NB4 (cell line): Measurements from ENCODE around the gene NEUROD4.

Source experiments
- MYC ChIP-seq: IDR thresholded peaks from 2 replicates; pipeline ENCODE4 v1.6.1; 2011; ENCODE audit warnings: low read depth, low read length
- POLR2A ChIP-seq: IDR thresholded peaks from 2 replicates; pipeline ENCODE4 v1.6.1; 2011; ENCODE audit warnings: mild to moderate bottlenecking; ENCODE audit not compliant: insufficient read length; ENCODE audit errors: extremely low read depth
- TF ChIP-seq, protein P1 (sequence below): IDR thresholded peaks from one replicate; pipeline ENCODE4 v1.5.1; 2012; ENCODE audit warnings: low read depth, low read length
- TF ChIP-seq, protein P2 (sequence below): IDR thresholded peaks from 2 replicates; pipeline ENCODE4 v1.6.1; 2011; ENCODE audit warnings: low read depth, low read length

DNA sequence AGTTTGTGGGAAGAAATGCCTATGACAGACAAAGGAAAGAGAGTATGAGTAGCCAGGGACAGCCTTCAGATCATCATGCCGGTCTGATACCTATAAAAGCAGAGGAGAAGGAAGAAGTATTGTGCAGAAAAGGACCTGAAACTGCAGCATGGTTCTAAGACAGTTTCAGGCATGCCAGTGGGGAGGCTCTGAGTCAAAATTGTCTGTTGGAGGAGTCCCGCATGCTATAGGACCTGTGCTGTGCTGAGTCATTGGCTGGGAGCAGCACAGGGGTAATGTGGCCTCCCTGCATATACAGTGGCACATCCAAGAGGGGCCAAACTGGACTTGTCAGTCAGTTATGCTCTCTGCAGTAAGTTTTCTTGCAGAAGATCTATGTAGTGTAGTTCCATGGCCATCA, 40.7 kb downstream of the NEUROD4 start:
- TF ChIP-seq, protein P1, sequence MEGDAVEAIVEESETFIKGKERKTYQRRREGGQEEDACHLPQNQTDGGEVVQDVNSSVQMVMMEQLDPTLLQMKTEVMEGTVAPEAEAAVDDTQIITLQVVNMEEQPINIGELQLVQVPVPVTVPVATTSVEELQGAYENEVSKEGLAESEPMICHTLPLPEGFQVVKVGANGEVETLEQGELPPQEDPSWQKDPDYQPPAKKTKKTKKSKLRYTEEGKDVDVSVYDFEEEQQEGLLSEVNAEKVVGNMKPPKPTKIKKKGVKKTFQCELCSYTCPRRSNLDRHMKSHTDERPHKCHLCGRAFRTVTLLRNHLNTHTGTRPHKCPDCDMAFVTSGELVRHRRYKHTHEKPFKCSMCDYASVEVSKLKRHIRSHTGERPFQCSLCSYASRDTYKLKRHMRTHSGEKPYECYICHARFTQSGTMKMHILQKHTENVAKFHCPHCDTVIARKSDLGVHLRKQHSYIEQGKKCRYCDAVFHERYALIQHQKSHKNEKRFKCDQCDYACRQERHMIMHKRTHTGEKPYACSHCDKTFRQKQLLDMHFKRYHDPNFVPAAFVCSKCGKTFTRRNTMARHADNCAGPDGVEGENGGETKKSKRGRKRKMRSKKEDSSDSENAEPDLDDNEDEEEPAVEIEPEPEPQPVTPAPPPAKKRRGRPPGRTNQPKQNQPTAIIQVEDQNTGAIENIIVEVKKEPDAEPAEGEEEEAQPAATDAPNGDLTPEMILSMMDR = no peak
- no peak for TF ChIP-seq POLR2A
- TF ChIP-seq, protein P2, sequence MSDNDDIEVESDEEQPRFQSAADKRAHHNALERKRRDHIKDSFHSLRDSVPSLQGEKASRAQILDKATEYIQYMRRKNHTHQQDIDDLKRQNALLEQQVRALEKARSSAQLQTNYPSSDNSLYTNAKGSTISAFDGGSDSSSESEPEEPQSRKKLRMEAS = no peak
- no peak for TF ChIP-seq MYC
